WTC11 (cell line): ENCODE results near the gene PRPF8. TPM values are rescaled to one million over a fixed set of nuclear protein-coding genes. Genes with fewer than 3 reads are reported as not detected.
A peak's percentile ranks its signal among the peaks of the same experiment; 100 is the strongest.

Experiments used
- ARID4B ChIP-seq: sonication (generic); formaldehyde crosslinking; IDR thresholded peaks from 2 replicates; pipeline ENCODE4 v1.8.0; 2023; ENCODE audit warnings: missing genetic modification reagents, mild to moderate bottlenecking, borderline replicate concordance
- CREM ChIP-seq: sonication (generic); formaldehyde crosslinking; IDR thresholded peaks from 2 replicates; pipeline ENCODE4 v1.8.1; 2022; ENCODE audit warnings: mild to moderate bottlenecking, missing genetic modification reagents, moderate library complexity
- ELF4 ChIP-seq: sonication (generic); formaldehyde crosslinking; IDR thresholded peaks from 2 replicates; pipeline ENCODE4 v1.8.1; 2022; ENCODE audit warnings: low read depth, mild to moderate bottlenecking, moderate library complexity, missing genetic modification reagents
- ETV6 ChIP-seq: sonication (generic); formaldehyde crosslinking; IDR thresholded peaks from 2 replicates; pipeline ENCODE4 v1.8.1; 2022; ENCODE audit warnings: mild to moderate bottlenecking, missing genetic modification reagents
- FOXJ3 ChIP-seq: sonication (generic); formaldehyde crosslinking; IDR thresholded peaks from 2 replicates; pipeline ENCODE4 v1.9.0; 2021; ENCODE audit warnings: missing genetic modification reagents, mild to moderate bottlenecking, borderline replicate concordance
- GABPB1 ChIP-seq: sonication (generic); formaldehyde crosslinking; IDR thresholded peaks from 2 replicates; pipeline ENCODE4 v1.8.1; 2023; ENCODE audit warnings: mild to moderate bottlenecking, missing genetic modification reagents
- GTF2I ChIP-seq: fragments of 250-450 bp; sonication (Bioruptor Pico); conservative IDR thresholded peaks from 2 replicates; pipeline ENCODE4 v1.4.0; 2021; ENCODE audit warnings: mild to moderate bottlenecking
- HMGA2 ChIP-seq: fragments of 250-450 bp; sonication (Bioruptor Pico); IDR thresholded peaks from 2 replicates; pipeline ENCODE4 v1.4.0; 2021; ENCODE audit warnings: mild to moderate bottlenecking, moderate library complexity
- IRF2 ChIP-seq: sonication (generic); formaldehyde crosslinking; IDR thresholded peaks from 2 replicates; pipeline ENCODE4 v1.8.0; 2022; ENCODE audit warnings: low read depth, missing genetic modification reagents, borderline replicate concordance
- NFE2L1 ChIP-seq: sonication (generic); formaldehyde crosslinking; IDR thresholded peaks from 2 replicates; pipeline ENCODE4 v1.8.1; 2023; ENCODE audit warnings: missing genetic modification reagents
- NR2C2 ChIP-seq: sonication (generic); formaldehyde crosslinking; IDR thresholded peaks from 2 replicates; pipeline ENCODE4 v1.8.0; 2022; ENCODE audit warnings: mild to moderate bottlenecking, missing genetic modification reagents
- PRRX2 ChIP-seq: fragments of 250-450 bp; sonication (Bioruptor Pico); IDR thresholded peaks from 2 replicates; pipeline ENCODE4 v1.8.0; 2021; ENCODE audit warnings: mild to moderate bottlenecking
- SOX15 ChIP-seq: fragments of 250-450 bp; sonication (Bioruptor Pico); IDR thresholded peaks from 2 replicates; pipeline ENCODE4 v1.9.0; 2021; ENCODE audit warnings: mild to moderate bottlenecking
- TEAD1 ChIP-seq: sonication (generic); formaldehyde crosslinking; IDR thresholded peaks from 2 replicates; pipeline ENCODE4 v1.8.0; 2022; ENCODE audit warnings: mild to moderate bottlenecking, missing genetic modification reagents
- TEAD4 ChIP-seq: sonication (generic); formaldehyde crosslinking; IDR thresholded peaks from 2 replicates; pipeline ENCODE4 v1.8.0; 2022; ENCODE audit warnings: mild to moderate bottlenecking, missing genetic modification reagents
- TP53 ChIP-seq: sonication (generic); formaldehyde crosslinking; IDR thresholded peaks from 2 replicates; pipeline ENCODE4 v1.8.1; 2023; ENCODE audit warnings: mild to moderate bottlenecking, missing genetic modification reagents
- USF1 ChIP-seq: sonication (generic); formaldehyde crosslinking; IDR thresholded peaks from 2 replicates; pipeline ENCODE4 v1.8.0; 2022; ENCODE audit warnings: mild to moderate bottlenecking, missing genetic modification reagents
- ZNF396 ChIP-seq: fragments of 250-450 bp; sonication (Bioruptor Pico); IDR thresholded peaks from 2 replicates; pipeline ENCODE4 v1.8.0; 2021; ENCODE audit warnings: mild to moderate bottlenecking, moderate library complexity, borderline replicate concordance
- ZNF423 ChIP-seq: fragments of 250-450 bp; sonication (Bioruptor Pico); IDR thresholded peaks from 2 replicates; pipeline ENCODE4 v2.1.2; 2022; ENCODE audit warnings: mild to moderate bottlenecking, moderate library complexity
- ZSCAN18 ChIP-seq: fragments of 250-450 bp; sonication (Bioruptor Pico); IDR thresholded peaks from 2 replicates; pipeline ENCODE4 v2.1.2; 2022; ENCODE audit warnings: mild to moderate bottlenecking, moderate library complexity
- total RNA-seq: library from RNA; stranded (reverse); gene quantifications from 3 replicates; pipeline ENCODE4 v1.2.3, GENCODE V29; 2021
- TF ChIP-seq, protein P1 (sequence below): sonication (generic); formaldehyde crosslinking; IDR thresholded peaks from 2 replicates; pipeline ENCODE4 v1.8.0; 2023; ENCODE audit warnings: missing genetic modification reagents
- TF ChIP-seq, protein P2 (sequence below): sonication (generic); formaldehyde crosslinking; IDR thresholded peaks from 2 replicates; pipeline ENCODE4 v1.8.1; 2023; ENCODE audit warnings: mild to moderate bottlenecking, missing genetic modification reagents, moderate library complexity
- TF ChIP-seq, protein P3 (sequence below): fragments of 250-450 bp; sonication (Bioruptor Pico); IDR thresholded peaks from 2 replicates; pipeline ENCODE4 v1.8.0; 2021; ENCODE audit warnings: mild to moderate bottlenecking
- TF ChIP-seq, protein P4 (sequence below): sonication (generic); formaldehyde crosslinking; IDR thresholded peaks from 2 replicates; pipeline ENCODE4 v1.8.1; 2022; ENCODE audit warnings: mild to moderate bottlenecking, moderate library complexity, missing genetic modification reagents
- TF ChIP-seq, protein P5 (sequence below): fragments of 250-450 bp; sonication (Bioruptor Pico); IDR thresholded peaks from 2 replicates; pipeline ENCODE4 v1.9.0; 2021; ENCODE audit warnings: mild to moderate bottlenecking
- TF ChIP-seq, protein P6 (sequence below): fragments of 250-450 bp; sonication (Bioruptor Pico); IDR thresholded peaks from 2 replicates; pipeline ENCODE4 v1.9.0; 2021; ENCODE audit warnings: mild to moderate bottlenecking

The PRPF8 gene
- total RNA-seq, 1 experiment from 2014 or later, result 388 TPM

GRCh38 chr17:1716076-1716911 lies 31.6 kb upstream of the PRPF8 start (continued):
- TF ChIP-seq ARID4B (CRISPR knock-in tag), result peak; percentile 95; the same call in 1 of the 2 replicates
- no peak for TF ChIP-seq SOX15 (CRISPR knock-in tag)
- no peak for TF ChIP-seq NR2C2 (CRISPR knock-in tag)
- no peak for TF ChIP-seq ZNF396 (CRISPR knock-in tag)
- TF ChIP-seq, protein P1, sequence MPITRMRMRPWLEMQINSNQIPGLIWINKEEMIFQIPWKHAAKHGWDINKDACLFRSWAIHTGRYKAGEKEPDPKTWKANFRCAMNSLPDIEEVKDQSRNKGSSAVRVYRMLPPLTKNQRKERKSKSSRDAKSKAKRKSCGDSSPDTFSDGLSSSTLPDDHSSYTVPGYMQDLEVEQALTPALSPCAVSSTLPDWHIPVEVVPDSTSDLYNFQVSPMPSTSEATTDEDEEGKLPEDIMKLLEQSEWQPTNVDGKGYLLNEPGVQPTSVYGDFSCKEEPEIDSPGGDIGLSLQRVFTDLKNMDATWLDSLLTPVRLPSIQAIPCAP (CRISPR knock-in tag), result 0 out of 2 replicates have a peak, but pooled peaks have one; percentile 28
- TF ChIP-seq, protein P2, sequence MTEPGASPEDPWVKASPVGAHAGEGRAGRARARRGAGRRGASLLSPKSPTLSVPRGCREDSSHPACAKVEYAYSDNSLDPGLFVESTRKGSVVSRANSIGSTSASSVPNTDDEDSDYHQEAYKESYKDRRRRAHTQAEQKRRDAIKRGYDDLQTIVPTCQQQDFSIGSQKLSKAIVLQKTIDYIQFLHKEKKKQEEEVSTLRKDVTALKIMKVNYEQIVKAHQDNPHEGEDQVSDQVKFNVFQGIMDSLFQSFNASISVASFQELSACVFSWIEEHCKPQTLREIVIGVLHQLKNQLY (CRISPR knock-in tag), result no peak
- TF ChIP-seq PRRX2, result no peak
- TF ChIP-seq ELF4, result no peak
- TF ChIP-seq, protein P3, sequence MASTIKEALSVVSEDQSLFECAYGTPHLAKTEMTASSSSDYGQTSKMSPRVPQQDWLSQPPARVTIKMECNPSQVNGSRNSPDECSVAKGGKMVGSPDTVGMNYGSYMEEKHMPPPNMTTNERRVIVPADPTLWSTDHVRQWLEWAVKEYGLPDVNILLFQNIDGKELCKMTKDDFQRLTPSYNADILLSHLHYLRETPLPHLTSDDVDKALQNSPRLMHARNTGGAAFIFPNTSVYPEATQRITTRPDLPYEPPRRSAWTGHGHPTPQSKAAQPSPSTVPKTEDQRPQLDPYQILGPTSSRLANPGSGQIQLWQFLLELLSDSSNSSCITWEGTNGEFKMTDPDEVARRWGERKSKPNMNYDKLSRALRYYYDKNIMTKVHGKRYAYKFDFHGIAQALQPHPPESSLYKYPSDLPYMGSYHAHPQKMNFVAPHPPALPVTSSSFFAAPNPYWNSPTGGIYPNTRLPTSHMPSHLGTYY (CRISPR knock-in tag), result no peak
- TF ChIP-seq, protein P4, sequence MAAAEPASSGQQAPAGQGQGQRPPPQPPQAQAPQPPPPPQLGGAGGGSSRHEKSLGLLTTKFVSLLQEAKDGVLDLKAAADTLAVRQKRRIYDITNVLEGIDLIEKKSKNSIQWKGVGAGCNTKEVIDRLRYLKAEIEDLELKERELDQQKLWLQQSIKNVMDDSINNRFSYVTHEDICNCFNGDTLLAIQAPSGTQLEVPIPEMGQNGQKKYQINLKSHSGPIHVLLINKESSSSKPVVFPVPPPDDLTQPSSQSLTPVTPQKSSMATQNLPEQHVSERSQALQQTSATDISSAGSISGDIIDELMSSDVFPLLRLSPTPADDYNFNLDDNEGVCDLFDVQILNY (CRISPR knock-in tag), result no peak
- TF ChIP-seq NFE2L1 (CRISPR knock-in tag), result peak; percentile 96
- TF ChIP-seq IRF2 (CRISPR knock-in tag), result no peak
- TF ChIP-seq GABPB1 (CRISPR knock-in tag), result no peak
- TF ChIP-seq, protein P5, sequence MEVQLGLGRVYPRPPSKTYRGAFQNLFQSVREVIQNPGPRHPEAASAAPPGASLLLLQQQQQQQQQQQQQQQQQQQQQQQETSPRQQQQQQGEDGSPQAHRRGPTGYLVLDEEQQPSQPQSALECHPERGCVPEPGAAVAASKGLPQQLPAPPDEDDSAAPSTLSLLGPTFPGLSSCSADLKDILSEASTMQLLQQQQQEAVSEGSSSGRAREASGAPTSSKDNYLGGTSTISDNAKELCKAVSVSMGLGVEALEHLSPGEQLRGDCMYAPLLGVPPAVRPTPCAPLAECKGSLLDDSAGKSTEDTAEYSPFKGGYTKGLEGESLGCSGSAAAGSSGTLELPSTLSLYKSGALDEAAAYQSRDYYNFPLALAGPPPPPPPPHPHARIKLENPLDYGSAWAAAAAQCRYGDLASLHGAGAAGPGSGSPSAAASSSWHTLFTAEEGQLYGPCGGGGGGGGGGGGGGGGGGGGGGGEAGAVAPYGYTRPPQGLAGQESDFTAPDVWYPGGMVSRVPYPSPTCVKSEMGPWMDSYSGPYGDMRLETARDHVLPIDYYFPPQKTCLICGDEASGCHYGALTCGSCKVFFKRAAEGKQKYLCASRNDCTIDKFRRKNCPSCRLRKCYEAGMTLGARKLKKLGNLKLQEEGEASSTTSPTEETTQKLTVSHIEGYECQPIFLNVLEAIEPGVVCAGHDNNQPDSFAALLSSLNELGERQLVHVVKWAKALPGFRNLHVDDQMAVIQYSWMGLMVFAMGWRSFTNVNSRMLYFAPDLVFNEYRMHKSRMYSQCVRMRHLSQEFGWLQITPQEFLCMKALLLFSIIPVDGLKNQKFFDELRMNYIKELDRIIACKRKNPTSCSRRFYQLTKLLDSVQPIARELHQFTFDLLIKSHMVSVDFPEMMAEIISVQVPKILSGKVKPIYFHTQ (CRISPR knock-in tag), result no peak
- no peak for TF ChIP-seq TP53 (CRISPR knock-in tag)
- TF ChIP-seq TEAD1 (CRISPR knock-in tag), result peak; percentile 51; the same call in 1 of the 2 replicates
- TF ChIP-seq ZNF423 (CRISPR knock-in tag), result no peak
- TF ChIP-seq FOXJ3, result no peak
- TF ChIP-seq USF1 (CRISPR knock-in tag), result peak; percentile 84
- TF ChIP-seq ZSCAN18 (CRISPR knock-in tag), result no peak
- no peak for TF ChIP-seq GTF2I
- 0 out of 2 replicates have a peak, but pooled peaks have one; percentile 22 for TF ChIP-seq ETV6 (CRISPR knock-in tag)
- TF ChIP-seq CREM (CRISPR knock-in tag), result peak; percentile 86
- TF ChIP-seq, protein P6, sequence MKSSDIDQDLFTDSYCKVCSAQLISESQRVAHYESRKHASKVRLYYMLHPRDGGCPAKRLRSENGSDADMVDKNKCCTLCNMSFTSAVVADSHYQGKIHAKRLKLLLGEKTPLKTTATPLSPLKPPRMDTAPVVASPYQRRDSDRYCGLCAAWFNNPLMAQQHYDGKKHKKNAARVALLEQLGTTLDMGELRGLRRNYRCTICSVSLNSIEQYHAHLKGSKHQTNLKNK, result no peak
- TF ChIP-seq TEAD4, result no peak
- no peak for TF ChIP-seq HMGA2 (CRISPR knock-in tag)
